SK-N-DZ (cell line): ENCODE measurements around the gene SAMD15. TPM values are rescaled to one million over a fixed set of nuclear protein-coding genes. Genes with fewer than 3 reads are reported as not detected.
A peak's percentile ranks its signal among the peaks of the same experiment; 100 is the strongest.
"Not testable (repeated sequence)": the region's sequence is repeated elsewhere in the genome, so short reads cannot be mapped to it uniquely, and the experiment has no call there.

Experiments used
- DNase-seq: peaks from one replicate; pipeline ENCODE4 v3.0.0-alpha.2; 2015; ENCODE audit warnings: low spot score
- polyA plus RNA-seq, 2 experiments: library from polyadenylated mRNA; depleted of rRNA; stranded (reverse); fragments of >200 nt; gene quantifications; 2 replicates each; pipeline ENCODE4 v1.2.3, GENCODE V29; 2014

Gene SAMD15
- polyA plus RNA-seq (2014; cell fraction: cytosol; rRNA removed): 0.16 and 0.27 TPM in 2 replicates
- 0.70 and 1.1 TPM in 2 replicates for polyA plus RNA-seq (2014; cell fraction: nucleus; rRNA removed)

- peak; percentile 79 for DNase-seq
These were observed at the start of gene SAMD15, which contains the start of gene TMED8 for GRCh38 chr14:77376771-77377501. Gene SAMD15, plus strand, starts transcription at chr14:77377379. Its CDS starts 40 bp downstream, at chr14:77377419. Gene TMED8, minus strand, starts transcription at chr14:77377094. Its CDS starts 41 bp downstream, at chr14:77377053.

GRCh38 chr14:77329872-77330271 lies 47.3 kb upstream of the SAMD15 start:
- no peak for DNase-seq

DNA sequence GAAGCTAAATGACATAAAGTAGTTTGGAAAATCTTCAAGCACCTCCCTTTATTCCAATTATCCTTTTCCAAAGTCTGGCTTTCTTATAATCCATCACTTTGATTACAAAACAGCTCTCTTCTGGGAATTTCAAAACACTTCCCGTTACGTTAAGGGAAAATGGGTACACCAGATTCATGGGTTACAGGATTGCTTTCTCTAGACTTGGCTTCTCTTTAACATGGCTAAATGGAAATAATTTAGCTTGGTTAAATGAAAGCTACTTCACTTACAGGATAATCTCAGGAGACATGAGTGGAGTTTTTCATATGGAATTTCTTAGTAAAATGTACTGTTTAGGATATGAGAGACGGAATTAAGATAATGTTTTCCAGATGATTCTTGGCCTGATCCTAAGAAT lies 41.6 kb upstream of the SAMD15 start:
- DNase-seq: no peak

DNA sequence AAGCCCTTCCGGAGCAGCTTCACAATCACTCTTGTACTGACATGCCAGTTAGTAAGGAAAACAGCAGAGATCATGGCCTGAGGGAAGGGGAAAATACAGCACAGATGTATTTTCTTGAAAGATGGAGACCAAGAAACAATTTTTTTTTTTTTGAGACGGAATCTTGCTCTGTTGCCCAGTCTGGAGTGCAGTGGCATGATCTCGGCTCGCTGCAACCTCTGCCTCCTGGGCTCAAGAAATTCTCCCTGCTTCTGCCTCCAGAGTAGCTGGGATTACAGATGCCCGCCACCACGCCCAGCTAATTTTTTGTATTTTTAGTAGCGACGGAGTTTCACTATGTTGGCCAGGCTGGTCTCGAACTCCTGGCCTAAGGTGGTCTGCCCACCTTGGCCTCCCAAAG lies 39.9 kb upstream of the SAMD15 start:
- DNase-seq: not testable (repeated sequence)

DNA sequence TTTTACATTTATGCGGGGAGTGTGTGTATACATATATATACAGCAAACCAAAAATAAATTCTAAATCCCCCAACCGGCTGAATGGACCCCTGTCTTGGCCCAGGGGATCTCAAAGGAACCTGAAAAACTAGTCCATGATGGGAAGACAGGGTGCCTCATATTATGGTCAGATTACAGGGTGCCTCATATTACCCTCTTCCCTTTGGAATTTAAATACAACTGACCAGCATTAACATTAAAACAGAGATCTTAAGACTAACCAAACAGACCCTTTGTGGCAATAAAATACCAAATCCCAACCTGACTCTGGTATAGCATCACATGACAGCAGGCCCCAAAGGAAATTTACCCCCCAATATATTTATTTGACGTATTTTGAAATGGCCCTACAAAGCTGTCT lies 39.3 kb upstream of the SAMD15 start:
- DNase-seq: no peak

DNA sequence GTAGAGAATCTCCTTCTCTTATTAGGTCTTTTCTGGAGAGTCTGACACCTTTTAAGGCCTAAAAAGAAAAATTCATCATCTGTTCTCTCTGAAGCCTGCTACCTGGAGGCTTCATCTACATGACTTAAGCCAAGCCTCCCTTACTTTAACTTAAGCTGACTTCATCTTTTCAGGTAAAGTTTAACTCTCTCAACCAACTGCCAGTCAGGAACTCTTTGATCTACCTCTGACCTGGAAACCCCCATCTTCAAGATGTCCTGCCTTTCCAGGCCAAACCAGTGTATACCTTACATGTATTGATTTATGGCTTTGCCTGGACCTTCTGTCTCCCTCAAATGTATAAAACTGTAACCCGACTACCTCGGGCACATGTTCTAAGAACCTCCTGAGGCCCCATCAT lies 38.9 kb upstream of the SAMD15 start:
- no peak for DNase-seq

DNA sequence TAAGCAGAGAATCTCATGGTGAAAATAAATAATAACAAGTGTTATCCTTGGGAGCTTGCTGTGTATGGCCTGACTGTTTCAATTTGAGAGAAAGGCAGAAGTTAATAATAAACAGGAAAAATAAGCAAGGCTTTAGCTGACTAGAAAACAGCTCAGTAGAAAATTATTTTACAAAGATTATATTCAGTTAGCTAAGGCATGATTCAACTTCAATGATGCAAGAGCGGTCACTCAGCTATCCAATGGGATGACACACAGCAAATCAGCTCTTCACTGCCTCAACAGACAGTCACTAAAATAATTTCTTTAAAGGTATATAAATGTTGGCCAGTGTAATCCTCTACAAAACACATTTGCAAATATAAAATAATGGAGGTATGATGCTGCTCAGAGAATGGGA lies 37.8 kb upstream of the SAMD15 start:
- DNase-seq: no peak

DNA sequence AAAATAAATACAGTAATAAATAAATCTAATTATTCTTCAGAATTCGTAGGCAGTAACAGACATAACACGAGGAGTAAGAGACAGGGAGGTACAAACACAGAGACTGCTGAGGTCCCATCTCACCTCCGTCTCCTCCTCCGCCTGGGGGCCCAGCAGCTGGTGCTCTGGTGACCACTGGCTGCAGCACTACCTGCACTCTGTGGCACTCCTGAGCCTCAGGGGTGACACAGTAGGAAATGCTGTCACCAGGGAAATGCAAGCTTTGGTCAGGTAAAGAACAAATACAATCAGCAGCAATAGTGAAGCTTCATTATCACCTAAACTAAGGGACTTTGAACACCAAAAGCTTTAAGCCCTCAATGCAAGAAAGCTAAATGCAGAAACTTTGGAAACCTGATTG lies 36.8 kb upstream of the SAMD15 start:
- DNase-seq: no peak

DNA sequence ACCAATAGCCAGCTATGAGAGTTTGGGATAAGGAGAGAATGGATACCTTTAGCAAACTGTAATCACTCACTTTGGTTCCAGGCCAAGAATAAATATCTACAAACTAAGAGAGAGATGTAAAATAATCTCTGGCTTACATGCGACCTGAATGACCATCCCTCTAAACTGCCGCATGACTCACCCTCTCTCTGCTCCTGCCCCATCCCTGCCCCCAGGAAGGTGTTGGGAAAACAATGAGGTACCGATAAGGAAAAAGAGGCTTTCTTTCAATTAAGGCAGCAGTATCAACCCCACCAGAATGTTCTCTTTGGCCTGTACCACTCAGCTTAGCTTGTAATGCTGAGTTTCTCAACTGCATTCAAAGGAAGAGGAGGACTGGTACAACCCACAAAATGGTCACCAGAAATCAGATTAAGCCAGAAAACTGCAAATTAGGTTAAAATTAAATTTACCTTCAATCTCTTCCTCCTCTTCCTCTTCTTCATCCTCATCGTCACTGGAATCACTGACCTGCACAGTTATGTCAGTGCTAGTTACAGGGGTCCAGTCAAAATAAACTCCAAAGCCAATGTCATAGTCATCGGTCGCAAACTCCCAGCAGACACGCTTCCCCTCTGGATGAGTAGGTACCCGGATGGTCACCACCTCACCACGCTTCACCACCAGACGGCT lies 34.3 kb upstream of the SAMD15 start:
- no peak for DNase-seq

DNA sequence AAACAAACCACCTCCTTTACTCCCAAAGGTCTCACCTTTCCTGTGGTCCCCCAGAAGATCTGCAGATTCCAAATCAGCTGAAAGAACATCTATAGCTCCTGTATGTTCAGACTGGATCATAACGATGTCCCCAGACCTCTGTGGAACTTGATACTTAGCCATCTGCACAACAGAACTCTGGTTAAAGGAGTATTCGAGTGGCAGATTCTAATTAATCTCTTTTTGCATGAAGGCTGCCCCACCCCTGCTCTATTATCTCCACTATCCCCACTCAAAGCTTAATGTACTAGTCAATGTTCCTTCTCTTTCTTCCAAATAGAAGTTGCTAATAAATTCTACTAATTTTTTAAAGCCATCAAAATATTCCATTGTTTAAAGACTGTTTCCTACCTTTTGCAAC lies 33.5 kb upstream of the SAMD15 start:
- no peak for DNase-seq

GRCh38 chr14:77344377-77344996 lies 32.7 kb upstream of the SAMD15 start:
- DNase-seq: no peak

DNA sequence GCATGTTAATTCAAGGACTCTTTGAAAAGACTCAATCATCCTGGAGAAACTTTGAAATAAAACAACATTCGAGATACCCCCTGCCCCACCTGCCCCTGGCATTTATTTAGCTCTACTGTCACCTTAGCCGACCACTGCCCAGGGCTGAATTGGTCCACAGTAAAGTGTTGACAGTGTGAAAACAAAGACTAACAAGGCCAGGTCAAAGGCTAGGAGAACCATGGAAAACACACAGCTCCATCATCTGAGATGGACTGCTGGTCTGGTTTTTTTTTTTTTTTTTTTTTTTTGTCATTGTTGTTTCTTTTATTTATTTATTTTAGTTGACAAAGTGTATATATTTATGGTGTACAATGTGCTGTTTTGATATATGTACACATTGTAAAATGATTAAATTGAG lies 30.7 kb upstream of the SAMD15 start:
- DNase-seq: no peak

- no peak for DNase-seq
These were observed 29.4 kb upstream of the SAMD15 start for GRCh38 chr14:77347751-77348150.

DNA sequence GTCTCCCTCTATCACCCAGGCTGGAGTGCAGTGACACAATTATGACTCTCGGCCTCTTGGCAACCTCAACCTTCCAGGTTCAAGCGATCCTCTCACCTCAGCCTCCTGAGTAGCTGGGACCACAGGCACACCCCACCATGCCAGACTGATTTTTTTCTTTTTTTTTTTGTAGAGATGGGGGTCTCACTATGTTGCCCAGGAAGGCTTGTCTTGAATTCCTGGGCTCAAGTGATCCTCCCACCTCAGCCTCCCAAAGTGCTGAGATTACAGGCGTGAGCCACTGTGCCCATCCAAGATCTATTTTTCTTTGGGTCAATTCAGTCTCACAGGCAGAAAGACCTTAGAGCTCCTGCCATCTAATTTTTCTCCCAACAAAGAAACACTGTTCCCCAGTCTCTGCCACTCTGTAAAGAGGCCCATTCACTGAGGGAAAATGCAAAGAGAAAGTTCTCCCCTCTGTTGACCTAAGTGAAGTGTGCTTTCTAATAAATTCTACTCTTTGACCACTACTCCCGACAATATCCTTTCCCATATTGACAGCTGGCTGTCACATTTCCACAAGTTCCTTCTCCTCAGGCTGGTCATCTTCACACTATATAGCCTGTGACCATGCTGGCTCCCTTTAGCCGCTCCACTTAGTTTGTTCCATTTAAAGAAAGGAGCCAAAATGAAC lies 23.6 kb upstream of the SAMD15 start:
- no peak for DNase-seq

DNA sequence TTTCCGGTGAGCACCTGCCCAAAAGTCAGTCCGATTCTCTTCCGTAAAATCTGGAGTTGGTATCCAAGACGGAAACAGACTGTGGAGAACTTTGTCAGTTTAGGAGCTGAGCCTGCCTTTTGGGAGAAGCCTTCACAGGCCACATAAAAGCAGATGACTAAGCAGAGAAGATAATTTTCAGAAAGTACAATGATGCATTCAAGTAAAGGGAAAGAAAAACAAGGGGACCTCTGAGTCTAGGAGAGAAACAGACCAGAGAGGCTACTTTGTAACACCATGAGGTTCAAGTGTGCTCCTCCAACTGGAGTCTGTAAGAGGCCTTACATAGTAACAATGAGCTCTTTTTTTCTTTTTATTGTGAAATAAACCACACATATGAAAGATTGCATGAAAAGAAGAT lies 21.4 kb upstream of the SAMD15 start:
- no peak for DNase-seq

GRCh38 chr14:77356899-77357298 lies 20.3 kb upstream of the SAMD15 start:
- no peak for DNase-seq

DNA sequence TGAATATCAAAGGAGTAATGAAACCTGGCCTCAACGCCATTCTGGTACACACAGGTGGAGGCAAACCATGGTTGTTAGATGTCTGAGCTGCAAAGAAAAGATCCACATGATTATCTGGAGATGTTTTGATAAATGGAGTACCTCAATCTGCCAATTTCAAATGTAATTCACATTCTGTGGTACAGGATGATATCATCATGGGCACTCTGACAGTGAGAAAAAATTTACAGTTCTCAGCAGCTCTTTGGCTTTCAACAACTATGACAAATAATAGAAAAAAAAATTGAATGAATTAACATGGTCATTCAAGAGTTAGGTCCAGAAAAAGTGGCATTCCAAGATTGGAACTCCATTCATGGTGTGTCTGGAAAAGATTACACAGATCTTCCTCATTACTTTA lies 17.6 kb upstream of the SAMD15 start:
- DNase-seq: no peak

DNA sequence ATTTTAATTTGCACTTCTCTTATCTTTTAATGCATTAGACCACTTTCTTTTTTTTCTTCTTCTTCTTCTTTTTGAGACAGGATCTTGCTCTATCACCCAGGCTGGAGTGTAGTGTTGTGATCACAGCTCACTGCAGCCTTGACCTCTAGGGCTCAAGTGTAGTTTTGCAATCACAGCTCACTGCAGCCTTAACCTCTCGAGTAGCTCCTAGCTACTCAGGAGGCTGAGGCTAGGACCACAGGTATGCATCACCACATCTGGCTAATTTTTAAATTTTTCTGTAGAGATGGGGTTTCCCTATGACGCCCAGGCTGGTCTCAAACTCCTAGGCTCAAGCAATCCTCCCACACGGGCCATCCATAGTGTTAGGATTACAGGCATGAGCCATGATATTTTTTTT lies 13.0 kb upstream of the SAMD15 start:
- no peak for DNase-seq

DNA sequence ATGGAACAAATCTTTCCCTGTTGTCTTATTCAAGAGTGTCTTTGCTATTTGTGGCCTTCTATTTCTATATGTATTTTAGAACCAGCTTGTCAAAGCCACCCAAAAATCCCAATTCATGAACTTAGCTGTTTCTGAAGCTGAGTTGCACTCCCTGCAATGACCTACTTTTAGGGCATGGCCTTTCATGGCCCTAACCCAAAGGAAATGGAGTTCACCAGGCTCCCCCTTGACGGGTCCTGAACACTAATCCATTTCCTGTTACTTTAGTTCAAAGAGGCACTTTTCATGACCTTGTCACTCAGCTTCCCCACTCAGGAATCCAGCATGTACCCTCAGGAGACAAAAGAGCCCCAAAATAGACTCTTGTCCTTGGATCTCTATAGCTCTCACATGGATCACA lies 7.9 kb upstream of the SAMD15 start:
- no peak for DNase-seq

GRCh38 chr14:77372304-77372841 lies 4.8 kb upstream of the SAMD15 start:
- peak; percentile 7 for DNase-seq

- DNase-seq: no peak
These were observed 1.8 kb upstream of the SAMD15 start for GRCh38 chr14:77375164-77375950.
